Ovary (tissue), 3 donors: ENCODE data around the gene NUP50.

Source experiments
- CTCF ChIP-seq, 3 donors: fragments of 450-650 bp in 2 of 3; fragments of 200-600 bp in 1 of 3; IDR thresholded peaks; one replicate each; pipeline versions ENCODE4 v1.5.1 to v1.8.0; 2016 to 2022; ENCODE audit warnings: antibody characterized with exemption in 3 of 3, mild to moderate bottlenecking in 1 of 3
- EP300 ChIP-seq: sonication (generic); formaldehyde crosslinking; IDR thresholded peaks from one replicate; pipeline ENCODE4 v1.6.1; 2017; ENCODE audit warnings: antibody characterized with exemption
- donor health status: DM: no; HTN: no; CAD: no.

- TF ChIP-seq CTCF (IDR thresholded peaks at IDR 0.05) (no peak), EP300 (no peak)
Observed at GRCh38 chr22:45216133-45217003, 52.6 kb downstream of the NUP50 start.
